Measurements from ENCODE around the gene CHTF18. TPM values are rescaled to one million over a fixed set of nuclear protein-coding genes. Genes with fewer than 3 reads are reported as not detected.

CHTF18 gene
- total RNA-seq, 1 donor = 20.0 TPM

- no peak for DNase-seq (ENCODE audit: low read depth)
- H3K4me3 ChIP-seq (ENCODE audit: low read depth, low read length) = no peak overlapping the region
- TF ChIP-seq CTCF (IDR thresholded peaks at IDR 0.05; ENCODE audit: insufficient read depth, low read length) = no peak
Measured at GRCh38 chr16:822909-823297, 34.5 kb downstream of the CHTF18 start.

GRCh38 chr16:824194-824593, 35.8 kb downstream of the CHTF18 start:
- no peak overlapping the region for H3K4me3 ChIP-seq (ENCODE audit: low read depth, low read length)
- no peak for DNase-seq (ENCODE audit: low read depth)
- no peak for TF ChIP-seq CTCF (IDR thresholded peaks at IDR 0.05; ENCODE audit: insufficient read depth, low read length)

GRCh38 chr16:824601-825000, 36.2 kb downstream of the CHTF18 start:
- no peak for DNase-seq (ENCODE audit: low read depth)
- H3K4me3 ChIP-seq (ENCODE audit: low read depth, low read length) = no peak overlapping the region
- TF ChIP-seq CTCF (IDR thresholded peaks at IDR 0.05; ENCODE audit: insufficient read depth, low read length) = no peak

GRCh38 chr16:825341-826061, 37.1 kb downstream of the CHTF18 start:
- DNase-seq (ENCODE audit: low read depth) = peak; percentile 18
- no peak for TF ChIP-seq CTCF (IDR thresholded peaks at IDR 0.05; ENCODE audit: insufficient read depth, low read length)
- no peak overlapping the region for H3K4me3 ChIP-seq (ENCODE audit: low read depth, low read length)

GRCh38 chr16:827513-827912, 39.1 kb downstream of the CHTF18 start:
- no peak for TF ChIP-seq CTCF (IDR thresholded peaks at IDR 0.05; ENCODE audit: insufficient read depth, low read length)
- H3K4me3 ChIP-seq (ENCODE audit: low read depth, low read length) = no peak overlapping the region
- no peak for DNase-seq (ENCODE audit: low read depth)

- DNase-seq (ENCODE audit: low read depth) = no peak
- no peak overlapping the region for H3K4me3 ChIP-seq (ENCODE audit: low read depth, low read length)
- TF ChIP-seq CTCF (IDR thresholded peaks at IDR 0.05; ENCODE audit: insufficient read depth, low read length) = no peak
Measured at GRCh38 chr16:828891-829290, 40.5 kb downstream of the CHTF18 start.

Data from fibroblast of the aortic adventitia (primary cell).